ENCODE measurements around the gene EIF3K.
A peak's percentile ranks its signal among the peaks of the same experiment; 100 is the strongest.

The EIF3K gene

GRCh38 chr19:38662537-38663155 is 43.7 kb downstream of the EIF3K start:
- Mint-ChIP-seq H3K4me3 (no peak overlapping the region), H3K4me1 (peaks cover 32% of the 10 kb centered on the region), H3K9me3 (no peaks in the 10 kb centered on the region), H3K36me3 (peaks cover 2% of the 10 kb centered on the region), H3K27me3 (no peaks in the 10 kb centered on the region), H3K27ac (no peak overlapping the region)
- DNase-seq (ENCODE audit: low spot score in 2 of 2) (no peak), ATAC-seq (ENCODE audit: low read depth) (no peak)

- H3K9me3 Mint-ChIP-seq: no peaks in the 10 kb centered on the region
- H3K27ac Mint-ChIP-seq: peak overlapping the region; percentile 31
- peaks cover 2% of the 10 kb centered on the region for H3K36me3 Mint-ChIP-seq
- no peak for DNase-seq (ENCODE audit: low spot score in 2 of 2)
- ATAC-seq (ENCODE audit: low read depth): no peak
- no peak overlapping the region for H3K4me3 Mint-ChIP-seq
- peaks cover 34% of the 10 kb centered on the region for H3K4me1 Mint-ChIP-seq
- H3K27me3 Mint-ChIP-seq: no peaks in the 10 kb centered on the region
Observed at GRCh38 chr19:38663156-38663651, 44.2 kb downstream of the EIF3K start.

DNA sequence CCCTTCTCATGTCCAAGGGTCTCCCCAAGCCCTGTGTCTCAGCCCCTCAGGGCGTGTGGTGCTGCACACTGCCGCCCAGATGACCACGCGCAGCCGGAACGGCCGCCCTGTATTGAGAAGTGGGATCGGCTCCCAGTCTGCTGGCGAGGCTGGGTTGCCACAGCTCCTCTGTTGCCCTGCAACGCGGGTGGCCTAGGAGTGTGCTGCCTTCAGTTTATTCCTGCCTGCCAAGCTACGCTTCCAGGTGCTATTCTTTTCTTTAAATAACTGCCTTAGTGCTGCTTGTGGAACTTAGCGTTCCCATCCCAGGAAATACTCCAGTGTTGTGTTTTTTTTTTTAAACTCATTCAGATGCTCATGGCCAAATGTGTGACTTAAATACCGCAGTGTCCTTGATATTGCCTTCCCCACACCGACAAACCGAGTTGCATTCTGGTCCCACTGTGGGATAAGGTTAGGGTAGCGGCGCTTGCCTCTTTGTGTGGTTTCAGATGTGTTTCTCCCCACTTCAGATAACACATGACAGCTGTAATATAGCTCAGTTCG is 45.0 kb downstream of the EIF3K start:
- peaks cover 39% of the 10 kb centered on the region for H3K4me1 Mint-ChIP-seq
- H3K4me3 Mint-ChIP-seq: peak overlapping the region; percentile 41

DNA sequence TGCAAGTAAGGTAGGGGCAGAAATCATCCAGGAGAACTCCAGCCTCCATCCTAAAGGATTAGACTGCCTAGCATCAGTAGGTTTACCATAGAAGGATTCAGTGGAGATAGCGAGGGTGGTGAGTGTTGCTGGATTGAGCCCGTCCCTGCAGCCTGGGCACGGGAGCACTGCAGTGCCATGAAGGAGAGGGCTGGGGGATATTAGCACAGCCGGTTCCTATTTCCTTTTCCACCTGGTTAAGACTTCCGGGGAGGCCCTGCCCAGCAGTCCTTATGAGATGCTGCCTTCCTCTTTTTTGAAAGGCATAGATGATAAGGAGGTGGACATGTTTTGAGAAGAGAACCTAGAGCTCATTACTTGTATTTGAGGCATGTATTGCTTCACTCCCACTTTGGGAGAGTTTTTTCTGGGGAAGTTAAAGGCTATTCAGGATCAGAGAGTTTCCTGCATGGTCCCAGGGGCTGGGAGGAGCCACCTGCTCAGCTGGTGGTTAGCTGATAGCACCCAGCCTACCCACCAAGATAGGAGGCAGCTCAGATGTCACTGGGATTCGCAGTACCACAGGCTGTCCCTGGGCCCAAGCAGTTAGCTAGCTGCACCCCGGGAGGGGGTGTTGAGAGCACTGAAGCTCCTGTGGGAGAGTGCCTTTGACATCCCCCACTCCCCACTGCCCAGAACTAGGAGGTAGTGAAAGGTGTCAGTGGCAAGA is 45.7 kb downstream of the EIF3K start:
- H3K36me3 Mint-ChIP-seq: peaks cover 2% of the 10 kb centered on the region
- H3K4me3 Mint-ChIP-seq: peak overlapping the region; percentile 41

More for the DNA sequence above, 45.0 kb downstream of the EIF3K start:
- Mint-ChIP-seq H3K27ac (peak overlapping the region; percentile 62), H3K36me3 (peaks cover 2% of the 10 kb centered on the region), H3K27me3 (no peaks in the 10 kb centered on the region), H3K9me3 (no peaks in the 10 kb centered on the region)
- ATAC-seq (ENCODE audit: low read depth) (no peak), DNase-seq (ENCODE audit: low spot score in 2 of 2) (no peak)

DNA sequence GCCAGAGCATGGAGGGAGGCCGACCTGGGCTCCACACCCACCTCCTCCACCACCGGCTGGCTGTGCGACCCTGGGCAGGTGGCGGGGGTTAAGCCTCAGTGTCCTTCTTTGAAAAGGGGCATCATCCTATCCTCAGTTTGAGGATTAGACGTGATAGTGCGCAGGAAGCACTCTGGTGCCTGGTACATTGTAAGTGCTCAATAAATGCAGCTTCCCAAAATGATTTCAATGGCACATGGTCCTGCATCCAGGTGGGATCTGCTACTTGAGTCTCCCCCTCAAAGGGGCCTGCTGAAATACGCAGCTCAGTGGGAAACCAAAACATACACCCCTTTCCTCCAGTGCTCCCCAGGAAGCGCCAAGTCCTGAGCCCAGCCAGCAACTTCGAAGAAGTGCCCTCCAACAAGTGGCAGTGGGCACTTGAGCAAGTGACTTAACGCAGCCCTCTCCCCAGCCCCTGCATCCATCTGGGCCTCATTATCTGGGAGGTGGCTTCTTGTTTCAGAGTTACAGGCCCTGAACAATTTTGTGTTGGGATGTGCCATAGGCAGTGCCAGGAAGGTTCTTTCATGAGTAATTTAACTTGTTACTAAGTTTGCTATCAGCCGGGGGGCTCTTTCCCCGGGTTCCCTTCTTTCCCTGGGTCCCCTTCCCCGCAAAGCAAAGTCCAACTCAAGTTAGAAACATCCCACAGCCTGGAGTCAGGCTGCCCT is 46.4 kb downstream of the EIF3K start:
- Mint-ChIP-seq H3K27ac (peak overlapping the region; percentile 90), H3K4me3 (no peak overlapping the region), H3K9me3 (no peaks in the 10 kb centered on the region), H3K36me3 (peaks cover 2% of the 10 kb centered on the region), H3K27me3 (no peaks in the 10 kb centered on the region), H3K4me1 (peaks cover 53% of the 10 kb centered on the region)
- ATAC-seq (ENCODE audit: low read depth): no peak
- DNase-seq (ENCODE audit: low spot score in 2 of 2): no peak

More for the DNA sequence above, 45.7 kb downstream of the EIF3K start:
- peak; percentile 47 for ATAC-seq (ENCODE audit: low read depth)
- DNase-seq (ENCODE audit: low spot score in 2 of 2): no peak
- Mint-ChIP-seq H3K27me3 (no peaks in the 10 kb centered on the region), H3K9me3 (no peaks in the 10 kb centered on the region), H3K4me1 (peaks cover 45% of the 10 kb centered on the region), H3K27ac (peak overlapping the region; percentile 62)

DNA sequence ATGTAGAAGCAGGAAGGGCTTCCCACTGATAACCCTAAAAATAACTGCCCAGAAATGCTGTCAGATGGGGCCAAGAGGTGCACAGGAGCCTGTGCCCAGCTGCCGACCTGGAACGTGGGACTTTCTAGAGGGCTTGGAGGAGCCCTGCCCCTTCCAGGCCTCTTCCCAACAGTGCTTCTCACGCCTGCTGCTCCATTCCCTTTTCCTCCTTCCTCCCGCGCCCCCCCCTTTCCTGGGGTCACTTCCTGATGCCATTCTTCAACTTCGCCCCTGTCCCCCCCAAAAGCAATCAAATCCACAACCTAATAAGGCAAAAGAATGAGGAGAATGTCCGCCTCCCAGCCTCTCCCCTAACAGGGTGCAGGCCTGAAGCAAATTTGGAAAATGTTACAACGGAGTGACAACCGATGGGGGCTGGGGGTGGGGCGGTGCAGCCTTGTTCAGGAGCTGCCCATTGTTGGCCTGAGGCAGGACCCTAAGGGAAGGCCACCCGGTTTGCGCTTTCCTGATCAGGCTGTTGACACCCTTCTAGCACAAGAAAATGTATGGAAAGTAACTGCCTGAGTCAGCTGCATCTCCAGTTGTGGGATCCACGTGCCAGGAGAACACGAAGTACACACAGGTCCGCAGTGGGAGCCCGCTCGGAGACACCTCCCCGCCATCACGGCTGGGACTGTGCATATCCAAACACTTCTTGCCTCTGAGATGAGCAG is 47.1 kb downstream of the EIF3K start:
- no peak overlapping the region for H3K4me3 Mint-ChIP-seq
- H3K27ac Mint-ChIP-seq: peak overlapping the region; percentile 90
- DNase-seq (ENCODE audit: low spot score in 2 of 2): no peak

GRCh38 chr19:38666663-38667511 is 47.9 kb downstream of the EIF3K start:
- peak overlapping the region; percentile 81 for H3K4me3 Mint-ChIP-seq
- no peaks in the 10 kb centered on the region for H3K36me3 Mint-ChIP-seq
- H3K27ac Mint-ChIP-seq: peak overlapping the region; percentile 90
- H3K9me3 Mint-ChIP-seq: no peaks in the 10 kb centered on the region
- ATAC-seq (ENCODE audit: low read depth): peak; percentile 78
- H3K27me3 Mint-ChIP-seq: no peaks in the 10 kb centered on the region
- no peak for DNase-seq (ENCODE audit: low spot score in 2 of 2)
- H3K4me1 Mint-ChIP-seq: peaks cover 53% of the 10 kb centered on the region

More for the DNA sequence above, 47.1 kb downstream of the EIF3K start:
- Mint-ChIP-seq H3K36me3 (no peaks in the 10 kb centered on the region), H3K27me3 (no peaks in the 10 kb centered on the region), H3K4me1 (peaks cover 50% of the 10 kb centered on the region), H3K9me3 (no peaks in the 10 kb centered on the region)
- ATAC-seq (ENCODE audit: low read depth): no peak

GRCh38 chr19:38667661-38668171 is 48.7 kb downstream of the EIF3K start:
- ATAC-seq (ENCODE audit: low read depth) (peak; percentile 61), DNase-seq (ENCODE audit: low spot score in 2 of 2) (no peak)
- Mint-ChIP-seq H3K4me3 (peak overlapping the region; percentile 69), H3K4me1 (peaks cover 50% of the 10 kb centered on the region), H3K36me3 (peaks cover 2% of the 10 kb centered on the region), H3K27me3 (no peaks in the 10 kb centered on the region), H3K9me3 (no peaks in the 10 kb centered on the region), H3K27ac (peak overlapping the region; percentile 90)

GRCh38 chr19:38669552-38669951 is 50.6 kb downstream of the EIF3K start:
- peak overlapping the region; percentile 86 for H3K27ac Mint-ChIP-seq
- H3K4me3 Mint-ChIP-seq: peak overlapping the region; percentile 78
- DNase-seq (ENCODE audit: low spot score in 2 of 2) (no peak), ATAC-seq (ENCODE audit: low read depth) (no peak)
- no peaks in the 10 kb centered on the region for H3K27me3 Mint-ChIP-seq
- peaks cover 2% of the 10 kb centered on the region for H3K36me3 Mint-ChIP-seq
- H3K4me1 Mint-ChIP-seq: peaks cover 50% of the 10 kb centered on the region
- H3K9me3 Mint-ChIP-seq: no peaks in the 10 kb centered on the region

DNA sequence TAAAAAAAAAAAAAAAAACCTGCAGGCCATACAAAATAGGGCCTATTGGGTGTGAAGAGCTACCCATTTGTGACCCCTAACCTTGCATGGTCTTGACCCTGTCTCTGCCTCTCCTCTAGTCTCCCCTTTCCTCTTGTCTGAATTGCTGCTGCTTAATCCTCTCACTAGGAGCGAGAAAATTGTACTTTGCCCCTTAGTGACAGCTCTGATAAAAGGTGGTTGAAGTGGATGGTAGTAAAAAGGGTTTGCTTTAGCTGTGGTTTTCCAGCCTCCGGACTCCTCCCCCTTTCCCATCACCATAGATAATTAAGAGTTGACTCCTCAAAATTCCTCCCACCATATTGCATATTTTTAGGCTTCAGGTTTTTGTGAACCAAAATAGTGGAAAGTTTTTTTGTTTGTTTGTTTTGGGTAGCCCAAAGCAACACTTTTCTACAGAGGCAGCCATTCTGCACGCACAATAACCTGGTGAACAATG is 52.0 kb downstream of the EIF3K start:
- ATAC-seq (ENCODE audit: low read depth): no peak
- Mint-ChIP-seq H3K4me3 (no peak overlapping the region), H3K9me3 (no peaks in the 10 kb centered on the region), H3K27ac (no peak overlapping the region), H3K4me1 (peaks cover 54% of the 10 kb centered on the region), H3K36me3 (peaks cover 2% of the 10 kb centered on the region), H3K27me3 (no peaks in the 10 kb centered on the region)
- no peak for DNase-seq (ENCODE audit: low spot score in 2 of 2)

DNA sequence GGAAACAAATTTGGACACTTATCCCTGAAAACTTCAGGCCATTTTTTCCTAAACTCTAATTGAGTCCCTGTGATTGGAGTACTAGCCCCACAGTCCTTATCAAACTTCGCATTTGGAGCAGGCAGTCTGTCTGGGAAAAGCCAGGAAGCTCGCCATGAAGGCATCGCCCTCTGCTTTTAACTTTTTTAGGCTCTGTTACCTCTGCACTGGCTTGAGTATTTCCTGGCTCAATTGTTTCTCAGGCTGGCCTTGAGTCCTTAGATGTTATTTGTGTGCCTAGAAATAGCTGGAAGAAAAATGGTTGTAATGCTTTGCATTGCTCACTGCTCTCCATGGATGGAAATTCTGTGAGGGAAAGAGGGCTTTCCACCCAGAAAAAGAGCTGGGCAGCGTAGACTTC is 52.7 kb downstream of the EIF3K start:
- DNase-seq (ENCODE audit: low spot score in 2 of 2) (no peak), ATAC-seq (ENCODE audit: low read depth) (no peak)
- H3K4me1 Mint-ChIP-seq: peaks cover 55% of the 10 kb centered on the region
- H3K36me3 Mint-ChIP-seq: peaks cover 2% of the 10 kb centered on the region
- no peak overlapping the region for H3K27ac Mint-ChIP-seq
- H3K4me3 Mint-ChIP-seq: no peak overlapping the region
- H3K27me3 Mint-ChIP-seq: no peaks in the 10 kb centered on the region
- no peaks in the 10 kb centered on the region for H3K9me3 Mint-ChIP-seq

GRCh38 chr19:38673030-38673429 is 54.0 kb downstream of the EIF3K start:
- H3K4me1 Mint-ChIP-seq: peaks cover 58% of the 10 kb centered on the region
- DNase-seq (ENCODE audit: low spot score in 2 of 2) (no peak), ATAC-seq (ENCODE audit: low read depth) (no peak)
- no peaks in the 10 kb centered on the region for H3K27me3 Mint-ChIP-seq
- H3K27ac Mint-ChIP-seq: no peak overlapping the region
- no peak overlapping the region for H3K4me3 Mint-ChIP-seq
- H3K9me3 Mint-ChIP-seq: no peaks in the 10 kb centered on the region
- H3K36me3 Mint-ChIP-seq: peaks cover 4% of the 10 kb centered on the region
